LNCAP (cell line): ENCODE data around the gene LINGO1.

Source experiments
- CTCF ChIP-seq: fragments of 450-650 bp; IDR thresholded peaks from 2 replicates; pipeline ENCODE4 v1.5.1; 2017; ENCODE audit warnings: mild to moderate bottlenecking

LINGO1 gene

GRCh38 chr15:77663256-77663655, 30.5 kb upstream of the LINGO1 start:
- TF ChIP-seq CTCF = no peak

- TF ChIP-seq CTCF = peak; percentile 62
Measured at GRCh38 chr15:77659350-77660321, 26.9 kb upstream of the LINGO1 start.

GRCh38 chr15:77658304-77658703, 25.6 kb upstream of the LINGO1 start:
- TF ChIP-seq CTCF = no peak

- TF ChIP-seq CTCF = no peak
Measured at GRCh38 chr15:77657634-77658238, 25.0 kb upstream of the LINGO1 start.

- TF ChIP-seq CTCF = no peak
Measured at GRCh38 chr15:77656294-77656693, 23.6 kb upstream of the LINGO1 start.

GRCh38 chr15:77654975-77655374, 22.3 kb upstream of the LINGO1 start:
- peak; percentile 23; the same call in 1 of the 2 replicates for TF ChIP-seq CTCF

- no peak for TF ChIP-seq CTCF
Measured at GRCh38 chr15:77653832-77654480, 21.2 kb upstream of the LINGO1 start.
